ENCODE measurements around the gene SNX27.

- no peak for TF ChIP-seq SP1 (IDR thresholded peaks at IDR 0.05)
- no peak for TF ChIP-seq L3MBTL2 (conservative IDR thresholded peaks at IDR 0.05)
- TF ChIP-seq NFRKB (IDR thresholded peaks at IDR 0.05): no peak
- TF ChIP-seq FOXA1 (IDR thresholded peaks at IDR 0.05): no peak
- no peak for TF ChIP-seq FOXK2 (IDR thresholded peaks at IDR 0.05)
- TF ChIP-seq ELF4 (IDR thresholded peaks at IDR 0.05): no peak
- no peak for TF ChIP-seq BHLHE40 (IDR thresholded peaks at IDR 0.05; ENCODE audit: borderline replicate concordance)
- no peak for TF ChIP-seq FOXM1 (IDR thresholded peaks at IDR 0.05; ENCODE audit: borderline replicate concordance)
Measured at GRCh38 chr1:151606384-151606783, 5.5 kb upstream of the SNX27 start.
